KBM-7 (cell line): Measurements from ENCODE around the gene POLDIP3.

ENCODE experiments used
- DNase-seq: peaks from one replicate; pipeline ENCODE4 v3.0.0-alpha.2; 2015
- in situ Hi-C: fragments of 300-500 bp; cut with MboI; formaldehyde crosslinking; loops from 2 replicates; pipeline ENCODE4 v1.14.3; 2020; ENCODE audit warnings: low sequenced_read_pairs, low pct_unique_long_range_greater_than_20kb, mixed read lengths

Gene POLDIP3

DNA sequence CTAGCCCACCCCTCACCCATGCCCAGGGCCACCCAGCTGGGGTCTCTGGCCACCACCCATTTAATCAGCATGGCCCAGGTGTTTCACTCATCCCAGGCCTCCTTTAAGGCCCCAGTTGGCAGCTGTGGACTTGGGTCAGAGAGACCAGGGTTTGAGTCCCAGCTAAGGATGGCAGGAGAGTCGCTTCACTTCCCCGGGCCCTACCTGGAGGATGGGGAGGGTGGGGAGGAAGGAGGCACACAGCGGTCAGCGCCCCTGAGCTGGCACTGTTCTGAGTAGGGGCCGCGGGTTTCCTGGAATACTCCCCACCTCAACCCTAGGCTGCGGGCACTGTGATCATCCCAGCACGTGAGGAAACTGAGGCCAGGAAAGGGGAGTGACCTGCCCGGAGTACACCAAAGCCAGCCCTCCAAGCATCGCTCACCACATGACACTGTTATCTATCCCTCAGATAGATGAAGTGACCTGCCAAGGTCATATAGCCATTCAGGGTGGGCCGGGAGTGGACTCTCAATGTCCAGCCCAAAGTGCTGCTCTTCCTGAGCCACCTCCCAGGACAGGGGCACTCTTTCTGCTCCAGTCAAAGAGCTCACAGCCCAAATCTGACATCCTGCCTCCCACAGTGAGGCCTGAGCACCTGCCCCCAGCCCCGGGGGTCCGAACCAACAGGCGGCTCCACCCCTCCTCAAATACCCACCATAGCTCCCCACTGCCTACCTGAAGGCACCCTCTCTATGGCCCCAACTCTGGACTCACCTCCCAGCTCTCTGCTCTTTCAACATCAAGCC lies 29.1 kb upstream of the POLDIP3 start:
- in situ Hi-C loops = no loop called here
- DNase-seq = no peak

DNA sequence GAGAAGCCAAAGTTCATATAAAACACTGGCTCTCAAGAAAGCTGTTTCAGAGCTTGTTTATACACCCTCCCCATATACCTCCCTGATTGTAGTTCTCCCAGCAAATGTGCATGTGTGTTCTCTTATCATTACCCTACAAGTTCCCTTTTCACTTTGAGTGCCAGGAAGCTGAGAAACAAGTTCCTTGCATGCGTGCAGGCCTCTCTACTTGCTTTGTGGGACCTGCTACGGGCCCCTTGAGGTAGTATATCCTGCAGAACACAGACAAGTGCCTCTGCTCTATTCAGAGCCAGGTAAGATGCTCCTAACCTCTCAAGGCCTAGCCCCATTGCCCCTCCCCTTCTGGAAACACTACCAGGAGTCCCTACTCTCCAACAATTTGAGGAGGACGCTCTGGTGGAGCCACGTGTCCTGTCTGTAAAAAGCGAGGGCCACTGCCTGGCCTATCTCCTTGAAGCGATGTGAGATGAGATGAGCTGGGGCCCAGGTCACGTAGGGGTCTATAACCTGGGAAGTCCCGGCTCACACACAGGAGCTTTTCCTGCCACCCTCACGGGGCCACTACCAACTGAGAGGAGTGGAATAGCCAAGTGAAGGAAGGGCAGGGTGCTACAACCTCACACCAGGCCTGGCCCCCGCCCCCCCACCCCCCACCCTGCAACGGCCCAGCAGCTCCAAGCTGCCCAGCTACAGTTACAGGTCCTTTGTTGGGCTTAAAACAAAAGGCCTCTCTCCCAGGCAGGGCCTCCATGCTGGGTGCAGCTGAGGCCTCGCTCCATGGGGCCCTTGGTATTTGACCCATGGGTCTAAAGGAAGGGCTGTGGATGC lies 28.3 kb upstream of the POLDIP3 start:
- in situ Hi-C loops = no loop called here
- DNase-seq = peak; percentile 78

GRCh38 chr22:42641801-42642413 lies 27.2 kb upstream of the POLDIP3 start:
- in situ Hi-C loops = no loop called here
- no peak for DNase-seq

GRCh38 chr22:42639541-42640241 lies 25.0 kb upstream of the POLDIP3 start:
- in situ Hi-C loops = no loop called here
- DNase-seq = no peak

GRCh38 chr22:42637555-42637954 lies 22.9 kb upstream of the POLDIP3 start:
- in situ Hi-C loops = no loop called here
- DNase-seq = no peak

- in situ Hi-C loops = no loop called here
- no peak for DNase-seq
Observed at GRCh38 chr22:42636506-42636905, 21.8 kb upstream of the POLDIP3 start.

DNA sequence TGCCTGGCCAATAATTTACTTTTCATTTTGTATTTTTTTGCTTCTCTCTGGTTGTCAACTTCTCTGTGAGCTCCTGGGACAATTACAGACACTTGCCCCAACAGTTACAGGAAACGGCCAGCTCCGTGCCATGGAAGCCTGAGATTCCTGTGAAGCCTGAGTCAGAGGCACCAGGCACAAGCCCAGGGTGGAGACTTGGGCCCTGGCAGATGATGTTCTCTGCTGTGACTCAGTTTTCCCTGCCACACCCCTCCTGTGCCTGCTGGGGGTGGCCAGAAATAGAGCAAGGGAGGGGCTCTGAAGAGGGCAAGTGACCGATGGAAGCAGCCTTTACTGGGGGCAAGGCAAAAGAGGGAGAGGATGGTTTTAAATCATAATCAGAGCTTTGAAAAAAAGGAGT lies 20.8 kb upstream of the POLDIP3 start:
- in situ Hi-C loops = no loop called here
- no peak for DNase-seq

DNA sequence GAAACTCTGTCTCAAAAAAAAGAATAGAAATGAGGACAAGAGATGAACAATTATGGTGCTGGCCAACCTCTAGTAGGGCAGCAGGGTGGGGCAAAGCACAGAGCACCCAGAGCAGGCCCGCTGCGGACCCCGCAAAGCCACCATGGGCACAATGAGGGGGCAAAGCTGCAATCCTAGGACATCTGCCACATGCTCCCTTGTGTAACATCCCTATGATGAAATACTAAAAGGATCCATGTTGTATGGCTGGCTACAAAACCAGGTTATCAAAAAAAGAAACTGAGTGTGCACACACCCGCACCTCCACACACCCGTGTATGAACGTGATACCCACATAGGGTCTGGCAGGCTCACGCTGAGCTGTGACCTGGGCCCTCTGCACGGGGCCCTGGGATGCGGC lies 18.3 kb upstream of the POLDIP3 start:
- DNase-seq = no peak
- in situ Hi-C loops = no loop called here

GRCh38 chr22:42632096-42632495 lies 17.4 kb upstream of the POLDIP3 start:
- in situ Hi-C loops = no loop called here
- no peak for DNase-seq

DNA sequence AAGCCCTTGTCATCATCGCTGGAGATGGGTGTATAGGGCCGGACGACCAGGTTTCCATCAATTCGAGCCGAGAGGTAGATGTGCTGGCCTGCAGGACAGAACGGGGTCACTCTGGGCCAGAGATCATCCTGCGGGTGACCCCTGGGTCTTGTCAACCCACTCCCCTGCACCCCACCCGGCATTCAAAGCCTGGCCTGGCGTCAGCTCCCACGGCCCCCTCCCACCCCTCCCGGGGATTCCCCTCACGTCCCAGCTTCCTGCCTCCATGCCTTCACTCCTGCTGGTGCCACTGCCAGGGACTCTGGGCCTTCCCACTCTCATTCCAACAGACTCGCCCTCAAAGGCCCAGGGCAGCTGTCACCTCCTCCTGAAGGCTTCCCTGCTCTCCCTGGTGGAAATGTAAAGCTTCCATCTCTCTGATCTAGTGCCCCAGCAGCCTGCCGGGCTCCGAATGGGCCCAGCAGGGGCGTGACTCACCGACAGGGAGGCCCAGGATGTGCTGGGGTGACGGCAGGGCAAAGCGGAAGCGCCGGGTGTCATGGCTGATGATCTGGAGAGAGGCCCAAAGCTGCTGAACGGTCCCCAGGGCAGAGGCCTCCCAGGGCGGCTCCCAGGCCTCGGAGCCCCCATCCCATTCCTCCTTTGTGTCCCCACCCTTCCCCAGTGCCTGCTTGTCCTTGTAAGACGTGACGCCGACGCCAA lies 16.4 kb upstream of the POLDIP3 start:
- no peak for DNase-seq
- in situ Hi-C loops = no loop called here

- in situ Hi-C loops = no loop called here
- DNase-seq = no peak
Observed at GRCh38 chr22:42630211-42630610, 15.5 kb upstream of the POLDIP3 start.

DNA sequence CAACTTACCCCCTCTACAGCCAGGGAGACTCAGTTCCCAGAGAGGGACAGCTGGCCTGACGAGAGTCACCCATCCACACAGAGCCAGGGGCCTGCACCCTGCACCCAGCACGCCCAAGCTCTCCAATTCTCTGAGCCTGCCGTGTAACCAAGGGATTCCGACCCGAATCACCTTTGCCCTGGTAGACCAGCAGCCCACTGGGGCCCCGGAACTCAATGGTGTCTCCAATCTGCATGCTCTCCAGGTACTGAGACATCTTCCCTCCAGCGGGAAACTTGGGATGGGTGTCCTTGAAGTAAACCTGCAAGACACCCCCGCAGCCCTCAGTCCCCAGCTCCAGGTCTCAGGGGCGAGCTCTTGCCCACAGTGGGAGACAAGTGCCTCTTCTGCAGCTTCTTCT lies 13.3 kb upstream of the POLDIP3 start:
- no peak for DNase-seq
- in situ Hi-C loops = no loop called here

GRCh38 chr22:42626951-42627625 lies 12.4 kb upstream of the POLDIP3 start:
- in situ Hi-C loops = no loop called here
- no peak for DNase-seq

GRCh38 chr22:42626431-42626830 lies 11.7 kb upstream of the POLDIP3 start:
- no peak for DNase-seq
- in situ Hi-C loops = no loop called here

DNA sequence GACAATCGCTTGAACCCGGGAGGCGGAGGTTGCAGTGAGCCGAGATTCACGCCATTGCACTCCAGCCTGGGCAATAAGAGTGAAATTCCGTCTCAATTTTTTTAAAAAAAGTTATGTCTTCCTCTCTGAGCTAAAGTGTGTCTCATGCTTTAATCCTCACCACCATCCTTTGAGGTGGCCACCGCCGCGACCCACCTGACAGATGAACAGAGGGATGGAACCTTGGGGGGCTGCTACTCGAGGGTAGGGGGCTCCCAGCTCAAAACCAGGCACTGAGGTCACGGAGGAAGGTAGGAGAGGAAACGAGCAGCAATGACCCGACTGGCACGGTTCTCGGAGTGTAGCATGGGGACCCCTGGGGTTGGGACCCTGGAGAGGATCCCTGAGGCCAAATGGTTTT lies 10.7 kb upstream of the POLDIP3 start:
- DNase-seq = no peak
- in situ Hi-C loops = no loop called here

DNA sequence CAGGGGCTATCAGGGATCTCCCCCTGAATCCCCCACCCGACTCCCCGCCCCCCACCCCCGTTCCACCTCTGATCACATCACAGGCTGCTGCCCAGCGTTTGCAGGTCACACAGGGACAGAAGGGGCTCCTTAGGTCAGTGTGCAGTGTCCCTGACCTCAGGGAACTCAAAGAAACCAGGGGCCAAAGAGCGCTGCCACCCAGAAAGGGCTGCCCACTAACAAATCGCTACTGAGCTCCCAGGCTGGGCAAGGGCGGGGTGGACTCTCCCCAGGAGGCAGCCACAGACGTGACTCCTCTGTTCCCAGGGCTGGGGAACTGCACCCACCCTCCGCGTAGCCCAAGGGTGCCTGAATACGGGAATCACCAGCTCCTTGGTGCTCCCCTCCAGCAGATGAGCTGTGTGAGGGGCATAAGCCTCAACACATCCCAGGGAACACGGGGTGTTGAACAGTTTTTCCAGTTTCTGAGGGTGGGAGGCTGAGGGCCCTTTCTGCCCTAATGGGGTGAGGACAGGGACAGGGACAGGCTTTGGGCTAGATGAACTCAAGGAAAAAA lies 9.9 kb upstream of the POLDIP3 start:
- in situ Hi-C loops = no loop called here
- no peak for DNase-seq

- DNase-seq = no peak
- in situ Hi-C loops = no loop called here
Observed at GRCh38 chr22:42623756-42624441, 9.2 kb upstream of the POLDIP3 start.

GRCh38 chr22:42623301-42623751 lies 8.6 kb upstream of the POLDIP3 start:
- DNase-seq = no peak
- in situ Hi-C loops = no loop called here
